NB4 (cell line): ENCODE measurements around the gene BOD1L2.

ENCODE experiments used
- POLR2A ChIP-seq: IDR thresholded peaks from 2 replicates; pipeline ENCODE4 v1.6.1; 2011; ENCODE audit warnings: mild to moderate bottlenecking; ENCODE audit not compliant: insufficient read length; ENCODE audit errors: extremely low read depth
- TF ChIP-seq, protein P1 (sequence below): IDR thresholded peaks from one replicate; pipeline ENCODE4 v1.5.1; 2012; ENCODE audit warnings: low read depth, low read length

- TF ChIP-seq, protein P1, sequence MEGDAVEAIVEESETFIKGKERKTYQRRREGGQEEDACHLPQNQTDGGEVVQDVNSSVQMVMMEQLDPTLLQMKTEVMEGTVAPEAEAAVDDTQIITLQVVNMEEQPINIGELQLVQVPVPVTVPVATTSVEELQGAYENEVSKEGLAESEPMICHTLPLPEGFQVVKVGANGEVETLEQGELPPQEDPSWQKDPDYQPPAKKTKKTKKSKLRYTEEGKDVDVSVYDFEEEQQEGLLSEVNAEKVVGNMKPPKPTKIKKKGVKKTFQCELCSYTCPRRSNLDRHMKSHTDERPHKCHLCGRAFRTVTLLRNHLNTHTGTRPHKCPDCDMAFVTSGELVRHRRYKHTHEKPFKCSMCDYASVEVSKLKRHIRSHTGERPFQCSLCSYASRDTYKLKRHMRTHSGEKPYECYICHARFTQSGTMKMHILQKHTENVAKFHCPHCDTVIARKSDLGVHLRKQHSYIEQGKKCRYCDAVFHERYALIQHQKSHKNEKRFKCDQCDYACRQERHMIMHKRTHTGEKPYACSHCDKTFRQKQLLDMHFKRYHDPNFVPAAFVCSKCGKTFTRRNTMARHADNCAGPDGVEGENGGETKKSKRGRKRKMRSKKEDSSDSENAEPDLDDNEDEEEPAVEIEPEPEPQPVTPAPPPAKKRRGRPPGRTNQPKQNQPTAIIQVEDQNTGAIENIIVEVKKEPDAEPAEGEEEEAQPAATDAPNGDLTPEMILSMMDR, result no peak
- no peak for TF ChIP-seq POLR2A
Measured at GRCh38 chr18:57116598-57117132, 30.2 kb upstream of the BOD1L2 start.
